Glutamatergic neuron (in vitro differentiated cells): ENCODE data around the gene CNN3. TPM values are rescaled to one million over a fixed set of nuclear protein-coding genes. Genes with fewer than 3 reads are reported as not detected.

Source experiments
- DNase-seq: peaks from one replicate; pipeline ENCODE4 v3.0.0; 2022
- H3K27ac Mint-ChIP-seq: one replicate; pipeline ENCODE4 v1.8.0; 2020; ENCODE audit warnings: mild to moderate bottlenecking, mixed read lengths, inconsistent platforms; ENCODE audit not compliant: unreplicated experiment
- H3K27me3 Mint-ChIP-seq: one replicate; pipeline ENCODE4 v1.8.0; 2020; ENCODE audit warnings: mild to moderate bottlenecking, moderate library complexity, mixed read lengths, inconsistent platforms; ENCODE audit not compliant: unreplicated experiment
- H3K36me3 Mint-ChIP-seq: one replicate; pipeline ENCODE4 v1.8.0; 2020; ENCODE audit warnings: mild to moderate bottlenecking, mixed read lengths, inconsistent platforms; ENCODE audit not compliant: unreplicated experiment
- H3K4me1 Mint-ChIP-seq: one replicate; pipeline ENCODE4 v1.8.0; 2020; ENCODE audit warnings: mild to moderate bottlenecking, low read depth, mixed read lengths, inconsistent platforms; ENCODE audit not compliant: unreplicated experiment
- H3K4me3 Mint-ChIP-seq: one replicate; pipeline ENCODE4 v1.8.0; 2020; ENCODE audit warnings: mild to moderate bottlenecking, mixed read lengths, inconsistent platforms; ENCODE audit not compliant: unreplicated experiment
- H3K9me3 Mint-ChIP-seq: one replicate; pipeline ENCODE4 v1.8.0; 2020; ENCODE audit warnings: mild to moderate bottlenecking, moderate library complexity, mixed read lengths, inconsistent platforms; ENCODE audit not compliant: unreplicated experiment
- CTCF ChIP-seq: fragments of 200-600 bp; sonication (generic); IDR thresholded peaks from one replicate; pipeline ENCODE4 v1.5.0; 2021; ENCODE audit not compliant: partially characterized antibody, unreplicated experiment
- total RNA-seq: library from RNA; stranded (reverse); fragmentation: NEBNext Ultra II Directional; extraction: Animal tissue kit (Norgen Biotek cat#: 25700); gene quantifications from one replicate; pipeline ENCODE4 v1.2.1, GENCODE V29; 2021; ENCODE audit not compliant: unreplicated experiment

The CNN3 gene
- total RNA-seq, 1 donor from 2014 or later: 383 TPM

- no peaks in the 10 kb centered on the region for H3K27me3 Mint-ChIP-seq
- H3K36me3 Mint-ChIP-seq: no peaks in the 10 kb centered on the region
- no peak overlapping the region for H3K4me3 Mint-ChIP-seq
- no peak for DNase-seq
- H3K27ac Mint-ChIP-seq: no peak overlapping the region
- H3K4me1 Mint-ChIP-seq: peaks cover 2% of the 10 kb centered on the region
- H3K9me3 Mint-ChIP-seq: no peaks in the 10 kb centered on the region
- no peak for TF ChIP-seq CTCF
Measured at GRCh38 chr1:94851571-94851970, 75.3 kb downstream of the CNN3 start.

Other genes with a start within 250 kb of the CNN3 start
- gene SLC44A3, start 106.8 kb downstream of the CNN3 start, total RNA-seq: 129 TPM
- 4.7 TPM for gene ALG14, start 145.8 kb upstream of the CNN3 start, total RNA-seq
- 0.10 TPM for gene TLCD4, start 190.2 kb upstream of the CNN3 start, total RNA-seq